HuH-7 (cell line): ENCODE data around the gene ITPKA.
"Not testable (repeated sequence)": the region's sequence is repeated elsewhere in the genome, so short reads cannot be mapped to it uniquely, and the experiment has no call there.

ENCODE experiments used
- DNase-seq: peaks from one replicate; pipeline ENCODE4 v3.0.0; 2011; ENCODE audit warnings: low spot score

The ITPKA gene

DNA sequence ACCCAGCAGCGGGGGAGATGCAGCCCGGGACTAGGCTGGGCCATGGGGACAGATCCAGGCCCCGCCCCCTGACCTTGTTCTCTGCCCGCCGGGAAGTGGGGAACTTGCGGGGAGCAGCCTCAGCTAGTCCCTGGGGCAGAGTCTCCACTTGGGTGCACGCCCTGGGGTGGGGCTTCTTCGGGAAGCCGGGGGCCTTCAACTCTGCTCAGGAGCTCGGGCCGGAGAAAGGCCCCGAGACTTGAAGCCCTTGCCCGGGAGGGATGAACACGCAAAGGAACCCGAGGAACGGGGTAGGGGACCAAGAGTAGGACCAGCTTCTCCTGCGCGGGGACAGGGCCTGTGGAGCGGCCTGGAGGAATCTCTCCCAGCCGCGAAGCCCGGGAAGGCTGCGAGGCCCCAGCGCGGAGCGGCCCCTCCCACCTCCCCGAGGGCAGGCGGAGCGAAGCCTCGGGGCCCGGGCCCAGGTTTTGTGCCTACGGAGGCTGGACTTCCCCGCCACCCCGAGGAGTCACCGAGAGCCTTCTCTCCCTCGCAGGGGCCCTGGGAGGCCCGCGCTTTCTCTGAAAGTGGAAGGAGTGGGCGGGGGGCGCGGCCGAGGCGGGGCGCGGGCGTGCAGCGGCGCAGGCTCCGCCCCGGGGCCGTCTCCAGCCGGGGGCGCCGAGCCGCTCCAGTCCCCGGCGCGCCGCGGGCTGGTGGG, at the start of gene ITPKA:
TSS of gene ITPKA (plus strand) at position 670 of the 697 bp plus-strand sequence. CDS start 54 bp downstream, outside the sequence.
- peak; percentile 82 for DNase-seq

DNA sequence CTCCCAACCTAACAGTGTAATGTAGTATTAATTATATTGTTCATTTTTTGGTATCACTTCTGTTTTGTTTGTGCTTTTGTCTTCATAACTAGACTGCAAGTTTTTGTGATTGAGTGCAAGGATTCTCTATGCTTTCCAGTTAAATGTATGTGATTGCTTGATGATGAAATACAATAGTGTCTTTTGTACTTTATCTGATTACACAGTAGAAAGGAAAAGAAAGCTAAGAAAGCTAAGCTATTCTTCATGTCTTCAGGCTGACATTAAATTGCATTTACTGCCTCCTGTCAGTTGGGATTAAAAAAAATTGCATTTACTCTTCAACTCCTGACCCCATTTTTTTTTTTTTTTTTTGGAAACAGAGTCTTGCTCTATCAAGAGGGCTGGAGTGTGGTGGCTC, 48.3 kb upstream of the ITPKA start:
- no peak for DNase-seq

DNA sequence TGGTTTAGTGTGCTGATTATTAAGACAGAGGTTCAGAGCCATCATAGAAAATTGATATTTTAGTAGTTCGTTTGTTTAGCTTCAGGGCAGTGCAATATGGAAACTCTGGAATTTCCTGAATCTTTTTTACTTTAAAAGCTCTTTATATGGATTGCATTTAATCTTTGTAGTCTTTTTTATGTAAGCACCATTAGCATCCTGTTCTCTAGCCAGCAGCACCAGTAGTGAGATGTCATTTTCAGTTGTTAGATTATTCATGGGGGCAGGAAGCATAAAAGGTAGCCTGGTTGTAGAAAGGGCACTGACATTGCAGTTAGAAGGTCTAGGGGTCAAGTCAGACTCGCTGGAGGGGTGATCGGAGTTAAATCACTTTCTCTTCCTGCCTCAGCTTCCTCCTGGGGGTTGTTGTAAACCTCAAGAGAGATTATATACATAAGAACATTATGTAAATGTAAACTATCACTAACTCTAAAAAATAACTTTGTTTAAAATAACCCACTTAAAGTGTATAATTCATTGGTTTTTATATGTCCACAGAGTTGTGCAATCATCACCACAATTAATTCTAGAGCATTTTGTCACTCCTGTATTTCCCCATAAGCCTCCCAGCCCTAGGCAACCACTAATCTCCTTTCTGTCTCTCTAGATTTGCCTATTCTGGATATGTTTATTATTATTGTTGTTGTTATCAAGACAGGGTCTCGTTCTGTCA, 31.4 kb upstream of the ITPKA start:
- no peak for DNase-seq

DNA sequence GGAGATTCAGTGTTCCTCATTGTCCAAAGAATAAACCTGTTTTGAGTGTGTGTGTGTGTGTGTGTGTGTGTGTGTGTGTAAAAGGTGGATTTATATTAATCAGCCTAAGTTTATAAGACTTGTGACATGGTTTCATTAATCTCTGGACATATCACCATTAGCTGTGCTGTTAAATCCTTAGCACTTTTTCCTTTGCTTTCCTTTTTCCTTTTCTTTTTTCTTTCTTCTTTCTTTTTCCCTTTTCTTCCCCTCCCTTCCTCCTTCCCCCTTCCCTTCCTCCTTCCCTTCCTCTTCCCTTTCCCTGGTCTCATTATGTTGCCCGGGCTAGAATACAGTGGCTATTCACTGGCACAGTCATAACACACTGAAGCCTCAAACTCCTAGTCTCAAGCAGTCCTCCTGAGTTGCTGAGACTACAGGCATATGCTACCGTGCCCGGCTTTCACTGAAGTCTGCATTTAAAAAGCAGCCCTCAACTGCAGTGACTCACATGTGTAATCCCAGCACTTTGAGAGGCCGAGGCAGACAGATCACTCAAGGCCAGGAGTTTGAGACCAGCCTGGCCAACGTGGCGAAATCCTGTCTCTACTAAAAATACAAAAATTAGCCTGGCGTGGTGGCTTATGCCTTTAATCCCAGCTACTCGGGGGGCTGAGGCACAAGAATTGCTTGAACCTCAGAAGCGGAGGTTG, 28.6 kb upstream of the ITPKA start:
- no peak for DNase-seq

GRCh38 chr15:41465822-41466421, 27.8 kb upstream of the ITPKA start:
- DNase-seq, result peak; percentile 26

- no peak for DNase-seq
These were observed 27.0 kb upstream of the ITPKA start for GRCh38 chr15:41466711-41467110.

GRCh38 chr15:41469644-41470043, 24.0 kb upstream of the ITPKA start:
- DNase-seq, result not testable (repeated sequence)

- DNase-seq, result no peak
These were observed 20.3 kb upstream of the ITPKA start for GRCh38 chr15:41473418-41473817.

GRCh38 chr15:41474436-41474835, 19.2 kb upstream of the ITPKA start:
- no peak for DNase-seq

DNA sequence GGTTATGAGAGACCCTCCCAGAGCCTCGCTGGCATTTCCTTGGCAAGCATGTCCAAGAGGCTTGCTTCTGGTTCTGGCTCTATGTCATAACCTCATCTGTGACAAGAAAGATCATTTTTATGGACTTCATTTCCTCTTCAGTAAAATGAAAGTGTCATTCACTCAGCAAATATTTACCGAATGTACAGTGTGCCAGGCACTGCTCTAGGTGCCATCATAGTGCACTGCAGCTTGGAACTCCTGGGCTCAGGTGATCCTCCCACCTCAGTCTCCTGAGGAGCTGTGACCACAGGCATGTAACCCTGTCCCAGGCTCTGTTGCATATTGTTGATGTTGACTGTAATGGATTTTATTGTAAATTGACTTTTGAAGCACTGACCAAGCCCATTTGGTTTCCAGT, 18.7 kb upstream of the ITPKA start:
- DNase-seq, result no peak

DNA sequence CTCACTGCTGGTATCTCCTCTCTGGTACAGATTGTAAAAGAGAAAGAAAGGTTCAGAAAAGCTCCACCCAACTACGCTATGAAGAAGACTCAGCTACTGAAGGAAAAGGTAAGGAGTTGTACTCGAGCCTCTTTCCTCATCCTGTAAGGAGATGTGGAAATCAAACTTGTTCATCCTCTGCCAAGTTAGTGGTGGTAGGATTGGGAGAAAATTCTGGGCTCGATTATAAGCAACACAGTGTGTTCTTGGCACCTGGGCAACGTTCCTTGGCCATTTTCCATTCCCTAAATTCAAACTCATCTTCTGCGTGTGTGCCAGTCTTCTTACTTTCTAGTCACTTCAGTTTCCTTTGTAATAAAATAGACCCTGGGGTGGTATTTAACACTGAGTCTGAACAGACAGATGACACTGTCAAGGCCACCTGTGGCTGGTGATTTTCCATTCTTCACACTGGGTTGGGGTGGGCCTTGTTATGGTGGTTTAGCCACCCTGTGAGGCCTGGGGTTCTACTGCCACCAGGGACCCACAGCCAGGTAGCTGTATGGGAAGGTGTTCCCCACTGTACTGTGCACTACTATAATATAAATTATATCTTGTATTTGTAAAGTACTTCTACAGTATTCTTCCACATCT, 17.1 kb upstream of the ITPKA start:
- no peak for DNase-seq

GRCh38 chr15:41480396-41481140, 13.1 kb upstream of the ITPKA start:
- no peak for DNase-seq

GRCh38 chr15:41482110-41482877, 11.4 kb upstream of the ITPKA start:
- no peak for DNase-seq

- DNase-seq, result no peak
These were observed 10.6 kb upstream of the ITPKA start for GRCh38 chr15:41483115-41483514.

DNA sequence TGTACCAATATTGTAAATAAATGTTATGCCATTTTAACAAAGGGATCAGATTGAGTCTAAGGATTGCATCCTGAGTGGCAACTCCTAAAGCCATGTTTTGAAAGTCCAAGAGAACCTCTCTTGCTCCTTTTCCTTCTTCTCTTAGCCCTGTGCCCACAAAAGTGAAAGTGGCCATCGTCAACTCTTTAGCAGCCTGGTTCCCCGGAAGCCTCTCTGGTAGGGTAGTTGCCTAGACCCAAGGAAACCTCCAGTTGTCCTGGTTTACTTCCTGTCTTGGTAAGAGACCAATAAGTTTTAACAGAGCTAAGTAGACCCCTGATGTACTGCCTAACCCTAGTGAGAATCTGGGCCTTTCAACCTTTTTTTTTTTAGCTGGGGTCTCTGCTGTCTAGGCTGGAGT, 10.2 kb upstream of the ITPKA start:
- no peak for DNase-seq

GRCh38 chr15:41484937-41485625, 8.6 kb upstream of the ITPKA start:
- no peak for DNase-seq

DNA sequence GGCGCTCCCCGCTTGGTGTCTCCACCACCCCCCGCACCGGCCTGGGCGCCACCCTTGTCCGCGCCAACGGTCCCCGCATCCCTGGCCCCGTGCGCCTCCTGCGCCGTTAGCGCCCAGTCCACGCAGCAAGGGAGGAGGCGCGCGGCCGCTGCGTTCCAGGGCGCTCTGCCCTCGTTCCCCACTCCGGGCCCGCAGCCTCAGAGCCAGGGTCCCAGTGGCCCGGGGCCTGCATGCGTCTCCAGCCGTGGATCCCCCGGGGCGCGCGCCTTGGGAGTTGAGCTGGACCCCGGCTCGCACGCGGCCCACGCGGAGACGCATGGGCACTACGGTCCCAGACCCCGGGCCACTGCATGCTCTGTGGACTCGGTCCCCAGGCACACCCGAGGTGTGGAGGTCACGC, 7.4 kb upstream of the ITPKA start:
- no peak for DNase-seq

DNA sequence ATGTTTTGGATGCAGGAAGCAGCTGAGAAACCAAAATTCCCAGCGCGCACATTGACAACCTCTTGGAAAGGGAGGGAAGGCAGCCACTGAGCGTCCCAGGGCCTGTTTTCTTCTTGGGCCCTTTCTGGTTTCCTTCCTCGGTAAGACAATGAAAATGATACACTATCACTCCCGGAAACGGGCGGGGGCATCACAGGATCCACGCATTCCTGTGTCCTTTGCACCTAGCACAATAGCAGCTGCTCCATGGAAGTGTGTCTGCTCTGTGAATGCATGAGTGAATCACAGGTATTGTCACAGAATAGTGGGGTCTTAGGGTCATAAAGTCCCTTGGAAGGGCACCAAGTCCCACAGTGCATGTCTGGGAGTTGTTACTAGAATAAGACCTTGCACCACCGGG, 6.3 kb upstream of the ITPKA start:
- no peak for DNase-seq

DNA sequence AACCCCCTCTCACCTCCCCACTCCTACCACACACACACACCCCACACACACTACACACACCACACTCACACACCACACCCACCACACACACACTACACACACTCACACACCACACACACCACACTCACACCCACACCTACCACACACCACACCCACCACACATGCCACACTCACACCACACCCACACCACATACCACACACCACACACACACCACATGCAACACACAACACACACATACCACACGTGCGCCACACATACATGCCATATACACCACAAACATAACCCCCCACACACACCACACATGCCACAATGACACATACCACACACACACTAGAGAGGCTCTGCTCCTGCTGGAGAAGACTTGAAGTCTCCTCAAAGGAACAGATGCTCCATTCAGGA, 5.9 kb upstream of the ITPKA start:
- DNase-seq, result no peak

DNA sequence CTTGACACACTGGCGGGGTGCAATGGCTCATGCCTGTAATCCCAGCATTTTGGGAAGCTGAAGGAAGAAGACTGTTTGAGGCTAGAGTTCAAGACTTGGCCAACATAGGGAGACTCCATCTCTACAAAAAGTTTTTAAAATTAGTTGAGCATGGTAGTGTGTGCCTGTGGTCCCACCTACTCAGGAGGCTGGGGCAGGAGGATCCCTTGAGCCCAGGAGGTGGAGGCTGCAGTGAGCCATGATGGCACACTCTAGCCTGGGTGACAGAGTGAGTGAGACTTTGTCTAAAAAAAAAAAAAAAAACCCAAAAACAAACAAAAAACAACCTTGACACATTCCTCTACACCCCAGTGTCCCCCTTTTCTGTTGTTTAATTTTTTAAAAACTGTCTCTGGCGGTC, 4.0 kb upstream of the ITPKA start:
- no peak for DNase-seq
